Kidney (tissue), 14 donors: ENCODE measurements around the gene HHIPL1. TPM values are rescaled to one million over a fixed set of nuclear protein-coding genes. Genes with fewer than 3 reads are reported as not detected.

Experiments
- DNase-seq, 5 donors: peaks; one replicate each; pipeline ENCODE4 v3.0.0-alpha.2; 2013 to 2020
- FAIRE-seq: peaks from 2 replicates; lab custom pipeline; 2012; peaks lifted over from hg19 to GRCh38; lab: Jason Lieb, UNC
- H3K27ac ChIP-seq, 2 donors: one replicate each; pipeline ENCODE4 v1.7.0; 2013; ENCODE audit warnings: low read depth in 2 of 2, low read length in 2 of 2, inconsistent platforms in 1 of 2
- H3K27me3 ChIP-seq: one replicate; pipeline ENCODE4 v1.7.1; 2013; ENCODE audit warnings: low read length, inconsistent platforms; ENCODE audit not compliant: control insufficient read depth, insufficient read depth
- H3K36me3 ChIP-seq, 3 donors: one replicate each; pipeline versions ENCODE4 v1.7.0 to v1.7.1; 2013; ENCODE audit warnings: low read length in 3 of 3, control low read depth in 1 of 3, inconsistent platforms in 1 of 3; ENCODE audit not compliant: insufficient read depth in 3 of 3, control insufficient read depth in 2 of 3
- H3K4me1 ChIP-seq, 3 donors: one replicate each; pipeline versions ENCODE4 v1.7.0 to v1.7.1; 2013; ENCODE audit warnings: low read length in 3 of 3, inconsistent platforms in 1 of 3, low read depth in 1 of 3; ENCODE audit not compliant: control insufficient read depth in 2 of 3, insufficient read depth in 2 of 3
- H3K4me3 ChIP-seq, 3 donors: one replicate each; pipeline versions ENCODE4 v1.7.0 to v1.8.1; 2013; ENCODE audit warnings: low read length in 3 of 3, control low read depth in 1 of 3, inconsistent platforms in 1 of 3
- H3K9ac ChIP-seq, 3 donors: one replicate each; pipeline versions ENCODE4 v1.7.0 to v1.7.1; 2013; ENCODE audit warnings: low read length in 3 of 3, control low read depth in 1 of 3, inconsistent platforms in 1 of 3
- H3K9me3 ChIP-seq, 3 donors: one replicate each; pipeline versions ENCODE4 v1.7.0 to v1.7.1; 2013; ENCODE audit warnings: low read length in 3 of 3, control low read depth in 1 of 3, inconsistent platforms in 1 of 3; ENCODE audit not compliant: control insufficient read depth in 2 of 3, insufficient read depth in 1 of 3
- intact Hi-C: fragments of 100-400 bp; cut with DNase I; formaldehyde crosslinking; loops from one replicate; pipeline ENCODE4 v1.11.1; 2022
- polyA plus RNA-seq: library from polyadenylated mRNA; stranded (reverse); fragments of 350-450 nt; fragmentation: Illumina TruSeq; extraction: RNeasy Lipid Tissue Mini Kit (QIAGEN cat#74804); gene quantifications from one replicate; pipeline ENCODE4 v1.2.3, GENCODE V29; 2014; ENCODE audit warnings: low read depth, low replicate concordance; ENCODE audit not compliant: insufficient read depth
- total RNA-seq: library from RNA; stranded (reverse); fragmentation: NEBNext Ultra II Directional; extraction: Animal tissue kit (Norgen Biotek cat#: 25700); gene quantifications from one replicate; pipeline ENCODE4 v1.2.1, GENCODE V29; 2021
- TF ChIP-seq, protein P1 (sequence below): IDR thresholded peaks from 3 replicates; pipeline ENCODE4 v1.5.1; 2012; ENCODE audit warnings: mild to moderate bottlenecking, moderate library complexity, borderline replicate concordance; ENCODE audit not compliant: insufficient read depth; ENCODE audit errors: extremely low read depth
- donor health status: control.
- donor health status: control.
- donor health status: control.
- donor health status: control.
- donor health status: control.
- donor health status: DM: yes; HTN: yes; CAD: no.
- donor health status: Normal renal cell carcinoma (clear cell type).

The HHIPL1 gene
- total and polyA plus RNA-seq, 2 donors from 2014 or later: 0.32 to 0.88 TPM

DNA sequence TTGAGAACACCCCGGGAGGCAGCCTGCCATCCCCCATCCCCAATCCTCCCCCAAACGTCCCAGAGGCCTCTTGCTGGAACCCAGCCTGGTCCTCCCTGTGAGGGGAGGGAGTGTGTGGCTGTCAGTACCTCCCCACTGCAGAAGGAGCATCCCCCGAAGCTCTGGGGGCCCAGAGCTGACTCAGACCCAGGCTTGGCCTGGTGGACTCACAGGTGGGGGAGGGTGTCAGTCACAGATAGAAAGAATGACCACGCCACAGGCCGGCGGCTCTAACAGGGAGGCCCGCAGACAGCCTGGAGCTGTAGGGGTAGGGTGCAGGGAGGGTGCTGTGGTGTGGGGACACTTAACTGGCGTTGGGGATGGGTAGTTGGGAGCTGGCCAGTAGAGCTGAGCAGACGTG is 5.3 kb downstream of the HHIPL1 start:
- no peaks in the 10 kb centered on the region for H3K4me1 ChIP-seq
- no peaks in the 10 kb centered on the region for H3K36me3 ChIP-seq
- DNase-seq (no peak), FAIRE-seq (no peak)
- H3K9ac ChIP-seq: no peak overlapping the region
- H3K9me3 ChIP-seq: no peaks in the 10 kb centered on the region
- no peaks in the 10 kb centered on the region for H3K27me3 ChIP-seq
- no peak overlapping the region for H3K27ac ChIP-seq
- intact Hi-C loops: no loop called here
- TF ChIP-seq, protein P1, sequence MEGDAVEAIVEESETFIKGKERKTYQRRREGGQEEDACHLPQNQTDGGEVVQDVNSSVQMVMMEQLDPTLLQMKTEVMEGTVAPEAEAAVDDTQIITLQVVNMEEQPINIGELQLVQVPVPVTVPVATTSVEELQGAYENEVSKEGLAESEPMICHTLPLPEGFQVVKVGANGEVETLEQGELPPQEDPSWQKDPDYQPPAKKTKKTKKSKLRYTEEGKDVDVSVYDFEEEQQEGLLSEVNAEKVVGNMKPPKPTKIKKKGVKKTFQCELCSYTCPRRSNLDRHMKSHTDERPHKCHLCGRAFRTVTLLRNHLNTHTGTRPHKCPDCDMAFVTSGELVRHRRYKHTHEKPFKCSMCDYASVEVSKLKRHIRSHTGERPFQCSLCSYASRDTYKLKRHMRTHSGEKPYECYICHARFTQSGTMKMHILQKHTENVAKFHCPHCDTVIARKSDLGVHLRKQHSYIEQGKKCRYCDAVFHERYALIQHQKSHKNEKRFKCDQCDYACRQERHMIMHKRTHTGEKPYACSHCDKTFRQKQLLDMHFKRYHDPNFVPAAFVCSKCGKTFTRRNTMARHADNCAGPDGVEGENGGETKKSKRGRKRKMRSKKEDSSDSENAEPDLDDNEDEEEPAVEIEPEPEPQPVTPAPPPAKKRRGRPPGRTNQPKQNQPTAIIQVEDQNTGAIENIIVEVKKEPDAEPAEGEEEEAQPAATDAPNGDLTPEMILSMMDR: no peak
- H3K4me3 ChIP-seq: no peak overlapping the region

DNA sequence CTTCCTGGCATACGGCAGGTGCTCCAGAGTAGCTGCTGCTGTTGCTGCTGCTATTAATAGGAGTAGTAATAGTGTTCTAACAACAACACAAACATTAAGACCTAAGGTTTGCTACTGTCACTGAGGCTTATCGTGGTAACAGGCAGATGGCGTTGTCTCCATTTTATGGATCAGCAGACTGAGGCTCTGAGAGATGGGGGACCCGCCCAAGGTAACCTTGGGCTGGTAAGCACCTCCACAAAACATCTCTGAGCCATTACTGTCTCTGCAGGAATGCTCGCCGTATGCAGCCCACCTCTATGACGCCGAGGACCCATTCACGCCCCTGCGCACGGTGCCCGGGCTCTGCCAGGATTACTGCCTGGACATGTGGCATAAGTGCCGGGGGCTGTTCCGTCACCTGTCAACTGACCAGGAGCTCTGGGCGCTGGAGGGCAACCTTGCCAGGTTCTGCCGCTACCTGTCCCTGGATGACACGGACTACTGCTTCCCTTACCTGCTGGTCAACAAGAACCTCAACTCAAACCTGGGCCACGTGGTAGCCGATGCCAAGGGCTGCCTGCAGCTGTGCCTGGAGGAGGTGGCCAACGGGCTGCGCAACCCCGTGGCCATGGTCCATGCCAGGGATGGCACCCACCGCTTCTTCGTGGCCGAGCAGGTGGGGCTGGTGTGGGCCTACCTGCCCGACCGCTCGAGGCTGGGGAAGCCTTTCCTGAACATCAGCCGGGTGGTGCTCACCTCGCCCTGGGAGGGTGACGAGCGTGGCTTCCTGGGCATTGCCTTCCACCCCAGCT is 7.2 kb downstream of the HHIPL1 start:
- H3K4me1 ChIP-seq: no peaks in the 10 kb centered on the region
- TF ChIP-seq, protein P1: no peak
- H3K9me3 ChIP-seq: no peaks in the 10 kb centered on the region
- FAIRE-seq (no peak), DNase-seq (no peak)
- H3K27ac ChIP-seq: no peak overlapping the region
- intact Hi-C loops: no loop called here
- no peaks in the 10 kb centered on the region for H3K27me3 ChIP-seq
- no peak overlapping the region for H3K9ac ChIP-seq
- H3K4me3 ChIP-seq: no peak overlapping the region
- no peaks in the 10 kb centered on the region for H3K36me3 ChIP-seq

DNA sequence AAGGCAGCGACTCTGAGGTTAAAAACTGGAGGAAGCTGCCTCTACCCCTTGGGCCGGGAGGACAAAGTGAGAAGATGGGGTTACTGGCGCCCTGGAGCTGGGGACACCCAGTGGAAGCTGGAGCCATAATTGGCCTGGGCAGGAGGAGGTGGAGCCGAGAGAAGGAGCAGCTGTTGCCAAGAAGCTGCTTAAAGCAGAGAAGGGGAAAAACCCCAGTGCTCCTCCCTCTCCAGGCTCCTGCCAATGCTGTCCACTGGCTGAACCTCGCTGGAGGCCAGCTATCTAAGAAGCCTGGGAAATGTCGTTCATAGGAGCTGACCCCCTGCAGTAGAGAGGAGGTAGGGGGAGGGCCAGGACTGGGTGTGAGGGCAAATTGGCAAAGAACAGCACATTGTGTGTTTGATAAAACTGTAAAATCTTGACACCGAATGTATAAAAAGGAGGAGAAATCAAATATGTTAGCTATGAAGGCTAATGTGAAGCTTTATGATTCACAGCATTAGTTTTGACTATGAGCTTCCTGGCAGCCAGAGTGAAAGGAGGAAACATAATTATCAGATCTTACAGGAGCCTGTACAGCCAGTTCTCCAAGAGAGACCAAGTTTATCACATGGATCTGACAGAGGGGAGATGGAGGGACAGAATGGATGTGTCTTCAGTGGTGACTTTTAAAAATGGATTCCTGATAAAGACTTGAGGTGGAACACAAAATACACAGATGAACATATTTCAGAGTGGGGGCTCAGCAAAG is 9.5 kb downstream of the HHIPL1 start:
- peak in 2 of 5 donors; percentile 35 to 56 for DNase-seq
- H3K27ac ChIP-seq: no peak overlapping the region
- H3K4me1 ChIP-seq: no peaks in the 10 kb centered on the region
- intact Hi-C loops: no loop called here
- TF ChIP-seq, protein P1: no peak
- FAIRE-seq: no peak
- no peaks in the 10 kb centered on the region for H3K36me3 ChIP-seq
- peaks cover 8% of the 10 kb centered on the region for H3K27me3 ChIP-seq
- no peaks in the 10 kb centered on the region for H3K9me3 ChIP-seq
- no peak overlapping the region for H3K9ac ChIP-seq
- no peak overlapping the region for H3K4me3 ChIP-seq
